Endothelial cell of umbilical vein (primary cell): ENCODE measurements around the gene SLC22A7. TPM values are rescaled to one million over a fixed set of nuclear protein-coding genes. Genes with fewer than 3 reads are reported as not detected.

Experiments used
- BruUV-seq: library from RNA; stranded (reverse); fragments of 400-500 nt; replicated peaks from 2 replicates; lab custom pipeline; 2021; lab: Mats Ljungman, UMichigan
- CTCF ChIA-PET: fragments of 300-600, 350-600 bp; sonication (Branson Sonifier 250); formaldehyde crosslinking; loops from one replicate; lab custom pipeline; 2021; ENCODE audit warnings: antibody characterized with exemption, inconsistent platforms; lab: Charles Lee
- POLR2A ChIA-PET: fragments of 300-600, 350-600 bp; sonication (Branson Sonifier 250); formaldehyde crosslinking; loops from one replicate; lab custom pipeline; 2021; ENCODE audit warnings: antibody characterized with exemption, inconsistent platforms; lab: Charles Lee
- DNase-seq: peaks from one replicate; pipeline ENCODE4 v3.0.0-alpha.2; 2011; ENCODE audit warnings: low read depth, low spot score
- FAIRE-seq: peaks from 2 replicates; lab custom pipeline; 2011; peaks lifted over from hg19 to GRCh38; lab: Jason Lieb, UNC
- H2AFZ ChIP-seq: 2 replicates; pipeline ENCODE4 v1.6.0; 2012; ENCODE audit warnings: low read depth, low read length, control low read depth, inconsistent platforms
- H3K27ac ChIP-seq: 2 replicates; pipeline ENCODE4 v1.5.1; 2011; ENCODE audit warnings: low read depth, mild to moderate bottlenecking, control low read depth, low read length, moderate library complexity; ENCODE audit not compliant: insufficient read depth
- H3K27me3 ChIP-seq, 2 experiments: 2 replicates each; pipeline versions ENCODE4 v1.6.0 to v1.6.1; 2011; ENCODE audit warnings: low read length in 2 of 2, mixed read lengths in 1 of 2; ENCODE audit not compliant: control insufficient read depth in 2 of 2, insufficient read depth in 2 of 2
- H3K36me3 ChIP-seq, 2 experiments: 2 replicates in 1 of 2; 3 replicates in 1 of 2; pipeline ENCODE4 v1.5.1; 2011; ENCODE audit warnings: low read length in 2 of 2, mild to moderate bottlenecking in 1 of 2, moderate library complexity in 1 of 2; ENCODE audit not compliant: control insufficient read depth in 2 of 2, insufficient read depth in 2 of 2; ENCODE audit errors: extremely low read depth in 1 of 2
- H3K4me1 ChIP-seq: 3 replicates; pipeline ENCODE4 v1.5.1; 2011; ENCODE audit warnings: mild to moderate bottlenecking, low read length; ENCODE audit not compliant: control insufficient read depth, insufficient read depth; ENCODE audit errors: extremely low read depth
- H3K4me2 ChIP-seq: 2 replicates; pipeline ENCODE4 v1.6.1; 2011; ENCODE audit warnings: low read length, control low read depth, mixed read lengths; ENCODE audit not compliant: insufficient read depth
- H3K4me3 ChIP-seq, 3 experiments: fragments of 200-600 bp in 1 of 3; sonication (generic), shearing (Covaris generic) in 1 of 3; replicated peaks in 1 of 3; 2 replicates each; pipeline ENCODE4 v1.5.1; 2011 to 2016; ENCODE audit warnings: control low read depth in 3 of 3, low read length in 3 of 3, mild to moderate bottlenecking in 2 of 3, inconsistent platforms in 1 of 3, low read depth in 1 of 3, moderate library complexity in 1 of 3; ENCODE audit not compliant: insufficient read depth in 1 of 3
- H3K79me2 ChIP-seq: 2 replicates; pipeline ENCODE4 v1.6.0; 2012; ENCODE audit warnings: low read length, inconsistent platforms; ENCODE audit not compliant: control insufficient read depth, insufficient read depth
- H3K9ac ChIP-seq: replicated peaks from 2 replicates; pipeline ENCODE3; 2011; ENCODE audit warnings: low read length, control low read depth; ENCODE audit not compliant: insufficient read depth; ENCODE audit errors: extremely low read depth
- H3K9me1 ChIP-seq: replicated peaks from 3 replicates; pipeline ENCODE4 v1.6.0; 2011; ENCODE audit warnings: mild to moderate bottlenecking, low read length; ENCODE audit not compliant: control insufficient read depth, insufficient read depth; ENCODE audit errors: extremely low read depth
- H3K9me3 ChIP-seq: replicated peaks from 2 replicates; pipeline ENCODE4 v1.5.1; 2012; ENCODE audit warnings: low read length, inconsistent platforms; ENCODE audit not compliant: control insufficient read depth, insufficient read depth
- H4K20me1 ChIP-seq: replicated peaks from 2 replicates; pipeline ENCODE3; 2011; ENCODE audit warnings: mild to moderate bottlenecking, low read length; ENCODE audit not compliant: control insufficient read depth, insufficient read depth; ENCODE audit errors: extremely low read depth
- CTCF ChIP-seq, 2 donors: IDR thresholded peaks; 1 replicate in 1 of 2; 2 replicates in 1 of 2; pipeline ENCODE4 v1.5.1; 2011; ENCODE audit warnings: low read length in 2 of 2, mild to moderate bottlenecking in 2 of 2, moderate library complexity in 2 of 2, control low read depth in 1 of 2, inconsistent platforms in 1 of 2, low read depth in 1 of 2; ENCODE audit not compliant: insufficient read depth in 1 of 2; ENCODE audit errors: extremely low read depth in 1 of 2
- EZH2 ChIP-seq: IDR thresholded peaks from 2 replicates; pipeline ENCODE4 v1.6.1; 2012; ENCODE audit warnings: borderline replicate concordance, low read depth, mild to moderate bottlenecking, moderate library complexity, low read length, inconsistent platforms; ENCODE audit not compliant: severe bottlenecking
- FOS ChIP-seq: IDR thresholded peaks from 2 replicates; pipeline ENCODE4 v1.6.1; 2011; ENCODE audit warnings: mild to moderate bottlenecking, low read length, moderate library complexity, borderline replicate concordance; ENCODE audit not compliant: insufficient read depth
- GATA2 ChIP-seq: IDR thresholded peaks from 2 replicates; pipeline ENCODE4 v1.7.0; 2011; ENCODE audit warnings: low read depth, mild to moderate bottlenecking, moderate library complexity, mixed read lengths, low read length; ENCODE audit not compliant: insufficient read length, insufficient read depth
- JUN ChIP-seq: IDR thresholded peaks from 2 replicates; pipeline ENCODE4 v1.6.1; 2011; ENCODE audit warnings: borderline replicate concordance, low read depth; ENCODE audit not compliant: insufficient read length, insufficient read depth
- MYC ChIP-seq: IDR thresholded peaks from one replicate; pipeline ENCODE4 v1.6.1; 2011; ENCODE audit warnings: mild to moderate bottlenecking, low read depth, low read length
- POLR2A ChIP-seq: IDR thresholded peaks from 2 replicates; pipeline ENCODE4 v1.6.1; 2012; ENCODE audit warnings: low read depth, mild to moderate bottlenecking, control low read depth, low read length
- dilution Hi-C: fragments of 300-500 bp; cut with MboI; formaldehyde crosslinking; loops from one replicate; pipeline ENCODE4 v1.15.0; 2019; ENCODE audit warnings: low sequenced_read_pairs; ENCODE audit not compliant: extremely low pct_ligation_motif_present
- intact Hi-C: fragments of 100-400 bp; cut with micrococcal nuclease; formaldehyde crosslinking; loops from one replicate; pipeline ENCODE4 v1.10.0; 2022
- polyA plus RNA-seq, 4 experiments: library from polyadenylated mRNA; depleted of rRNA in 3 of 4; stranded (reverse) in 3 of 4; unstranded in 1 of 4; fragments of >200 nt; gene quantifications; 2 replicates each; pipeline versions ENCODE4 v1.2.1 to v1.2.3, GENCODE V29; 2011 to 2012; ENCODE audit warnings: missing spikeins in 1 of 4
- total RNA-seq: library from RNA; stranded (reverse); gene quantifications from 2 replicates; pipeline ENCODE4 v1.2.3, GENCODE V29; 2021
- TF ChIP-seq, protein P1 (sequence below): IDR thresholded peaks from 2 replicates; pipeline ENCODE4 v1.6.1; 2011; ENCODE audit not compliant: insufficient read depth, insufficient read length

Gene SLC22A7
- total and polyA plus RNA-seq, 2 donors (not counting 3 experiments of a cell fraction or from before 2014, with no cell fraction given), result not detected

DNA sequence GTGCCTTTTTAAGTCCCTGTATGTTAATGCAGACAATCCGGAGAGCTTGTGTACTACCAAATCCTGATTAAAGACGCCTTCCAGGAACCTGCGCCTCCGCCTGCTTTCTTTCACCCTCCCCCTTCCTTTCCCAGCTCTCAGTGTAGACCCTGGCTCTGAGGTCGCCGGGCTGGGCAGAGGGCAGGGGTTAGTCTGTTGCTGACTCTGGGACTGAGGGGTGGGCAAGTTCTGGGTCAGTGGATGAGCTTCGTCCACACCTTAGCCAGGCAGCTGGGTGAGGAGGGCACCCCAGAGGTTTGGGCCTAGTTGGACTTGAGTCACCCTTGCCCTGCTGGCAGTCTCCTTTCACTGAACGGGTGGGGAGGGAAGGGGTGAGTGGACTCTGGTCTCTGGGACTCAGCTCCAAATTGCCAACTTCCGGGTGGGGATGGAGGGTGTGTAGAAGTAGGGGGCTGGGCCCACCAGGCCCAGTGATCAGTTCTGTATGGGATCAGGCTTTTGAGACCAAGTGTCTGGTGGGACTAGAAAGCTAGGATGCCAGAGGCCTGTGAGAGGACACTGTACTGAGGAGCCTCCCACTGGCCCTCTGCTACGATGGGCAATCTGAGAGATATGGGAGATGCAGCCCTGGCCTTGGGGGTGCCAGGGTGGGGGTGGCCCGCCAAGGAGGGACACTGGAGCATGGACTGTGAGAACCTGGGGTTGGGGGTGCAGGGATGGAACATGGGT, 21.3 kb upstream of the SLC22A7 start:
- TF ChIP-seq FOS, result no peak
- no peak for TF ChIP-seq GATA2
- no peak for TF ChIP-seq CTCF (IDR thresholded peaks at IDR 0.05; ENCODE audit: extremely low read depth in 1 of 2, insufficient read depth in 1 of 2, low read depth in 1 of 2, low read length in 2 of 2)
- TF ChIP-seq, protein P1, sequence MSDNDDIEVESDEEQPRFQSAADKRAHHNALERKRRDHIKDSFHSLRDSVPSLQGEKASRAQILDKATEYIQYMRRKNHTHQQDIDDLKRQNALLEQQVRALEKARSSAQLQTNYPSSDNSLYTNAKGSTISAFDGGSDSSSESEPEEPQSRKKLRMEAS, result no peak
- no peak for TF ChIP-seq POLR2A
- TF ChIP-seq JUN, result no peak
- TF ChIP-seq EZH2, result no peak
- no peak for TF ChIP-seq MYC
- H3K79me2 ChIP-seq, result no peaks in the 10 kb centered on the region
- H3K4me2 ChIP-seq, result no peak overlapping the region
- H4K20me1 ChIP-seq, result no peaks in the 10 kb centered on the region
- H3K9me3 ChIP-seq, result no peaks in the 10 kb centered on the region
- H3K27me3 ChIP-seq, result peaks cover 50 to 59% of the 10 kb centered on the region in 2 experiments
- no peak overlapping the region for H3K27ac ChIP-seq
- ChIA-PET CTCF (interaction anchor here (0.9 to 1.1 kb wide), 2 partner anchors 15 to 20 kb away, joined by 3 read pairs; no protein-coding TSS in a partner anchor), POLR2A (no interaction called here)
- dilution Hi-C loops (no loop called here), intact Hi-C loops (no loop called here)
- FAIRE-seq, result no peak
- no peaks in the 10 kb centered on the region for H3K4me1 ChIP-seq
- no TSS peak for BruUV-seq
- no peaks in the 10 kb centered on the region for H3K9me1 ChIP-seq
- H2AFZ ChIP-seq, result no peak overlapping the region
- no peak overlapping the region for H3K9ac ChIP-seq
- H3K4me3 ChIP-seq, result no peak overlapping the region
- no peaks in the 10 kb centered on the region for H3K36me3 ChIP-seq
- DNase-seq, result no peak
